GM19397 (cell line): ENCODE results near the gene PAPPA2.
"Not testable (repeated sequence)": the region's sequence is repeated elsewhere in the genome, so short reads cannot be mapped to it uniquely, and the experiment has no call there.

Experiments used
- ATAC-seq: cut with Tn5 transposase; IDR thresholded peaks from one replicate; pipeline ENCODE4 v1.9.1; 2021; ENCODE audit warnings: mild to moderate bottlenecking, moderate library complexity; ENCODE audit not compliant: unreplicated experiment

The PAPPA2 gene

DNA sequence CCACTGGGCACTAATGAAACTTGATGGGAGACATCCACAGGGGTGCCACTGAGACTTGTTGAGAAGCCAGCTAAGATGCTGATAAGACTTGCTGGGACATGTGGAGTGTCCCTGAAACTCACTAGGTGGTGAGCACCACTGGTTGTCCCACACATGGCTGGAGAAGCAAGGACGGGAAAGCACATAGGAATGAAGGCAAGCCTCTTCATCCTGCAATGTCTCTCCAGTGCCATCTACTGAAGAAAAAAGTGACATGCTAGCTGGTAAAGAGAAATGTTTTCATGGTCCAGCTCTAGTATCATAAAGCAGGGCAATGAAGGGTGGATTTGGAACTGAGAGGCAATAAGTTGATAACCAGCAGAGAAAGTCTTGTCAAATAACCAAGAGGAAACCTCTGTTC is 283.0 kb downstream of the PAPPA2 start:
- ATAC-seq, result no peak

DNA sequence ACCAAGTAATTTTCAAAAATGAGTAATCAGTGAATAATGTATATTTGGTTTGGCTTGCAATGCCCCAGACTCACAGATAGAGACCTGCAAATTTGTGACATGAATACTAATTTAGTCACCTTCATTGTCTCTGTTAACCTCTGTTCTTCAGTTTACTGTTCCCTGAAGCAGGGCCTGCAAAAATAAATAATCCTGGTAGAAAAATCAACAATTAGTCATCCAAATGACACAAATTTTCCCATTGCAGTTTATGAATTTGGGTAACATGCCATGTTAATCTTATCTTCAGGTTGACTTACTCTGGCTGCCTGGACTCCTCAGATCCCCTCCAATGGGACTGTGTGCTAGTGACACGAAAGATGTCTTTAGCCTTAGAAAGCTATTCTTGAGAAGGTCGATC is 289.5 kb downstream of the PAPPA2 start:
- no peak for ATAC-seq

DNA sequence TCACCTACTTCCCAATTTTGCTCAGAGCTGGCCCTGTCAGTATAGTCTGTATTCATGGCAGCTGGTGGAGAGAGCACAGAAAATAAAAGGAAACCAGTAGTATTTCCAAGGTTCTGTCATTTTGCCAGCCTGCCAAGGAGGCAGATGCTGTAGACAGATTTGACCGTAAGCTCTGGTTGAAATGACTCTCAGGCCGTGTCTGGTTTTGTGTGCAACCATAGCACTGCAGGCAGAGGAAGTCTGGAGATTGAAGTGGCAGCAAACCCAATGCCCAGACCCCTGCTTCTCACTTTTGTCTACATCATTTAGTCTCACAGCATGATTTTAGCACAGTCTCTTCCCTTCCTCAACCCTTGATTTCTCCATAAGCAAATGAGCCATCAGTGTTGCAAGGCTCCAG is 291.7 kb downstream of the PAPPA2 start:
- ATAC-seq, result no peak

DNA sequence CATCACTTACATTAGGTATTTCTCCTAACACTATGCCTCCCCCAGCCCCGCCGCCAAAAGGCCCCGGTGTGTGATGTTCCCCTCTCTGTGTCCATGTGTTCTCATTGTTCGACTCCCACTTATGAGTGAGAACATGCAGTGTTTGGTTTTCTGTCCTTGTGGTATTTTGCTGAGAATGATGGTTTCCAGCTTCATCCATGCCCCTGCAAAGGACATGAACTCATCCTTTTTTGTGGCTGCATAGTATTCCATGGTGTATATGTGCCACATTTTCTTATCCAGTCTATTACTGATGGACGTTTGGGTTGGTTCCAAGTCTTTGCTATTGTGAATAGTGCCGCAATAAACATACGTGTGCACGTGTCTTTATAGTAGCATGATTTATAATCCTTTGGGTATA is 293.8 kb downstream of the PAPPA2 start:
- not testable (repeated sequence) for ATAC-seq

DNA sequence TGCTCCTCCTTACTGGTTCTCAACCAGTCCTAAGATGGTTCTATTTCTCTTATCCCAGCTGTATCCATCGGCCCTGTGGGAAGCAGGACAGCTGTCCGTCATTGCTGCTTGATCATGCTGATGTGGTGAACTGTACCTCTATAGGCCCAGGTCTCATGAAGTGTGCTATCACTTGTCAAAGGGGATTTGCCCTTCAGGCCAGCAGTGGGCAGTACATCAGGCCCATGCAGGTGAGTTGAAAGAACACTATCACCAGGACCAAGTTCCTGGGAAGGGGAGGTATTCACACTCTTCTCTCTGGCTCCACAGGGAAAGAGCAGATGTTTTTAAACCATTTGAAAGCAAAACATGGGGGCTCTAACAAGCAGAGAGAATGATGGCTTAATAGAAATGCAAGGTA is 302.6 kb downstream of the PAPPA2 start:
- ATAC-seq, result no peak

DNA sequence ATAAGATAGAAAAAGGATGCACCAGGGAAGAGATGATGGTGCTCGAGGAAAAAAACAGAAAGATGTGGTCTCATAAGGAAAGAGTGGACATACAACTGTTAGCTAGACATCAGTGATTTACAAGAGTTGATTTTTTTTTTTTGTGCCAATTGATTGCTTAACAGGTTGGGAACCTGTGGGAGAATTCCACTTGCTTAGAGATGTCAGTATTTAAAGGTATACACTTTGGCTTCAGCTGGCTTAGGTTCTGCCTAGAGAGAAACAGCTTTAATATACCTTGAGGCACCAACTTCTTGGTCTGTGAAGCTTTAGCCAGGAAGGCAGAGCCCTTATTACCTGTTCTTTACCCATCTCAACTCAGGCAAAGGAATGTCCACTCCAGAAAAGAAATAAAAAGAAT is 303.8 kb downstream of the PAPPA2 start:
- ATAC-seq, result no peak

DNA sequence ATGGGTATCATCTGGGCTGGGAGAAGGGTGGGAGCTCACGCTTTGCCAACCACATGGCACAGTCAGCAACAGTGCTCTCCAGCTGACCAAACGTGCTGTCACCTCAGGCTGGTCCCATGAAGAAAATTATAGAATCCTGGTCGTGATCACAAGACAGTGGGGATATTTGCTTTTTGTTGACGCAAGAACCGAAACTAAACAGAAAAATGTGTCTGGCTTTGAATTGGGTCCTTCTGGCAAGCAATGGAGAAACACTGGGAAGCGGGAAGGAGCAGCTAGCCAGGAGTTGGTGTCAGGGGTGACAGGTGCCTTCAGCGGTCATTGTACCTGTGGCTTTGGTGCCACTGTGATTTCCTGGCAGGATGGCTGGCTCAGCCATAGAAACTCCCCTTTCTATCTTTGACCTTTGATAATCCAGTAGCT is 304.8 kb downstream of the PAPPA2 start:
- ATAC-seq, result no peak

DNA sequence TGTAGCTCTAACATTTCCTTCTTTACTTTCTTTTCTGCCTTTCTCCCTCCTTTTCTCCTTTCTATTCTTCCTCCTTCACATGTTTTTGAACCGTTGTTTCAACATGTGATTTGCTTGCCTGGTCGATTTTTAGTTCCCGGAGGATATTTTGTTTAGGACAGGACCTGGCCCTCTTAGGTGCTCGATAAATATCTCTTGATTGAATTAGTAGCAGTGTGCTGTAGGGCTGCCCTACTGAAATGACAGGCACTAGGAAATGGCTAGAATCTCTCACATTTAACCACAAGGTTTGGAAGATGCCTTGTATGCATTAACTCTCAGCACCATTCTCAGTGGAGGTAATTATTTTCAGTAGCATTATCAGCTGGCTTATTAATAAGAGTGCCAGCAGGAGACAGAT is 305.6 kb downstream of the PAPPA2 start:
- ATAC-seq, result no peak

DNA sequence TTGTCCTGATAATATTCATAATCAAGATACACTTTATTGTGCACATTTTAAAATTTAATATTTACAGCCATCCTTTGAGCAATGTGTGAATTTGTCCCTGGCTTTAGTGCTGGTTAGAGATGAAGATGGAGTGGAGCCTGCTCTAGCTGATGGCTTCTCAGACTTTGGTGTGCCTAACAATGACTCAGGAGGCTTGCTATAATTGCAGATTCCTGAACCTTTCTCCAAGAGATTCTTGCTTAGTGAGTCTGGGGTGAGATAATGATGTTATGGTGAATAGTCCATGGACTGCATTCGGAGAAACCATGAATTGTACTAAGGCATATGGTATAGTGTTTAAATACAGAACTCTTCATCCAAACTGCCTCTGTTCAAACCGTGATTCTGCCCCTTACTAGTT is 307.1 kb downstream of the PAPPA2 start:
- ATAC-seq, result no peak

DNA sequence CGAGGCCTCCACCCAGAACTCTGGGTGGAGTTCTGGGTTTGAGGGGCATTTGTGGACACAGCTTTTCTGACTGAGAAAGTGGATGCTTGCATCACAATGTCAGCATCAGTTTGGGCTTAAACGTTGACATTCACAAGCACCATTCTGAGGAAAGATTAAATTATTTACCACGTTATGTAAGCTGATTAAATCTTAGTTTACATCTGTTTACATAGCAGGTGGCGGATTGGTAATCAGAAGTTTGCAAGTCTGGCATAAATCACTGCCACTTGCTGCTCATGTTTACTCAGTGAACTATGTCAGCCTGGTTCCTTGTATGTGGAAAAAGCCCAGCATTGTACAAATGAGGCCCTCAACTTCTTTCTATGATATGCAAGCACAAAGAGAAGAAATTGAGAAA is 310.1 kb downstream of the PAPPA2 start:
- ATAC-seq, result no peak

DNA sequence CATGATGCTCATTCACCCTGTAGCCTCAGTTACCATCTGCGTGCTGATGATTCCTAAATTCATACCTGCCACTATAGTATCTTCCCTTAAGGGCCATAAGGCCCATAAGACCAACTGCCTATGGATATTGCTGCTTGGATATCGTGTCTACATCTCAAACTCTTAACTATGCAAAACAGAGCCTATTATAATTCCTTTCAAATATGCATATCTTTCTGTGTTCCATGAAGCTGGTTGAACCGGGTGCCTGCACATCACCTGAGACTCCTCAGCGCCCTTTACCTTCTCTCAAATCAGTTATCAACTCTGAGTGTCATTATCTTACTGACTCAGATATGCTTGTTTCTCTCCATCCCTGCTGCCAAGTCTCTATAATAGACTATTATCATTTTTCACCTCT is 311.2 kb downstream of the PAPPA2 start:
- ATAC-seq, result no peak

DNA sequence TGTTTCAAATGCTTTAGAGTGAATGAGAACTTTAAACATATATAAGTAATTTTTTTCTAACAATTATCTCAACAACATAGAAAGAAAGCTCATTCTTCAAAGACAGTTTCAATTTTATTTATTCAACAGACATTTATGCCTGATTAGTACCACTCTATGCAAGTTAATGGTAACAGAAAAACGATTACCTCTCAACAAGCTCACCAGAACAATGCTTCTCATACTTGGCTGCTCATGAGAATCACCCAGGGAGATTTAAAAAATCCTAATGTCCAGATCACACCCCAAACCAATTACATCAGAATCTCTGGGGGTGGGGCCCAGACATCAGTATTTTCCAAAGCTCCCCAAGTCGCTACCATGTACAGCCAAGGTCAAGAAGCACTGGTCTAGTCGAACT is 312.4 kb downstream of the PAPPA2 start:
- no peak for ATAC-seq

DNA sequence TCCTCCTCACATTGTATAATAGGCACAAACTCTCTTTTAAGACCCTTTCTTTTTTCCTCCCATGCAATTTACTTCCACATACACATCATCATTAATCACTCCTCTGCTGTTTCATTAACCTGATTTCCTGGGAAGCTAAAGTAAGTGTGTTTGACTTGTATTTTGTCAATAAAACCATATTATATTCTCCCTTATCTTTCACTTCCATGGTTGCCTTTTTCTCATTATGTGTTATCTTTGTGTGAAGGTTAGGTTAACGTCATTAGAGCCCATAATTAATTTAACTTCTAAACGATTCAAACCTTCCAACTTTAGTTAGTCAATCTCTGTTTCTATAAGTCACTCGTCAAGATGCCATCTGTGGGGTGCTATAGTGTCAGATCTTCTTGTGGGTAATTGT is 313.0 kb downstream of the PAPPA2 start:
- no peak for ATAC-seq

DNA sequence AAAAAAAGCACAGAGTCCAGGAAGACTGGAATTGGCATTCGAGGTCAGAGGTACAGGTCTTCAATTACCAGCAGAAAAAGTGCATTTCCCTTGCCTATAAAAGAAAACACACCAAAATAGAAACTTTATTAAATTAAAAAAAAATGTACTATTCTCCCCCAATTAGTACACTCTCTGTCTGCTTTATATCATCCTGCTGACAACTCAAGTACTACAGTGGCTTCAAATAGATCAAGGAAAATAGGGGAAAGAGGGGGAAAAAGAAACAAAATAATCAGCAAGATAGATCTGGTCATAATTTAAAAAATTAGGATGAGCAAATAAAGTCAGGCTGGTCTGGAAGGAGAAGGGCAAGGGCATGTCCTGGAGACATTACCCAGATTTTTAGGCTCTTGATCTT is 315.1 kb downstream of the PAPPA2 start:
- ATAC-seq, result no peak

DNA sequence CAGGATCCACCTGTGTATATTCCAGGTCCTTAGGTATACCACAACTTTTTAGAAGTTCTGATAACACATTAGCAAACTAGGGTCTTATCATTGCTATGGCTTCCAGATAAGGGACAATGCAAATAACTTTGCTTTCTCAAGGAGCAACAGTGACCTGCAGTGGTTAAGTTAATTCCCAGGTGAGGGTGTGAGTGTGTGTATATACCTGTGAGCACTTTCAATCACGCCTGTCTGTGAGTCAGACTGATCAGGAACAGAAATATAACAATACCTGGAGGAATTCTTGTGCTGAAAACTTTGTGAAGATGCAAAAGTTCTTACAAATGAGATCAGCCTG is 317.0 kb downstream of the PAPPA2 start:
- no peak for ATAC-seq

DNA sequence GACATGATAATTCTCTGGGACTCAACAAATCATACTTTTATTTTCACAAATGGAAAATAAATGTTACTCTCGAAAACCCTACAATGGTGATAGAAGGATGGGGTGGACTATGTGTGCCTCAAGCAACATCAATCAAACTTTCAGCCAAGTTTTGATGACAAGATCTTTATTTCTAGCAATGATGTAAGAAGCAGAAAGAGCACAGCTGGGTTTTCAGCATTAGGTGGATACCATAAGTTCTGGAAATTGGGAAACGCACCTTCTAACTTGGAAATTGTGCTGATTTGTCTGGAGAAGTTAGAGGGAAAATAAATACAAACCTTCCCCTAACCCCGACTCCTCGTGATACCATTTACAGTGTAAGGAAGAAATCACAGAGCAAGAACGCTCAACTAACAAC is 320.3 kb downstream of the PAPPA2 start:
- no peak for ATAC-seq

DNA sequence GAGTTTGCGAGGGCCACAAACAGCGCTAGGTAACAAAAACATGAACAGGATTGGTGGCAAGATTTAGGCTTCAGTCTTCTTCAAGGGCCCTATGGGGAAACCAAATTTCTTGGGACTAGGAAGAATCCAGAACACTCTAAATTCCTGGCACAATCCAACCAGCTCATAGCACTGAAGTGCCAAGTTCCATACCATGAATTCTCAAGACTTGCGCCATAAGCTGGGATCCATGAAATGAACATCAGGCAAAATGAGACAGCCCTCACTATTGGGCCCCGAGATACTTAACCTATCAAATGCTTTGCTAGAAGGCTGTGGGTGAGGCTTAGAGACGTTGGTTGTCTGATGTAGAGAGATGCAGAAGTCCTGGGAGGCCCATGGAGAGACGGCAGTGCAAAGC is 322.1 kb downstream of the PAPPA2 start:
- ATAC-seq, result no peak

DNA sequence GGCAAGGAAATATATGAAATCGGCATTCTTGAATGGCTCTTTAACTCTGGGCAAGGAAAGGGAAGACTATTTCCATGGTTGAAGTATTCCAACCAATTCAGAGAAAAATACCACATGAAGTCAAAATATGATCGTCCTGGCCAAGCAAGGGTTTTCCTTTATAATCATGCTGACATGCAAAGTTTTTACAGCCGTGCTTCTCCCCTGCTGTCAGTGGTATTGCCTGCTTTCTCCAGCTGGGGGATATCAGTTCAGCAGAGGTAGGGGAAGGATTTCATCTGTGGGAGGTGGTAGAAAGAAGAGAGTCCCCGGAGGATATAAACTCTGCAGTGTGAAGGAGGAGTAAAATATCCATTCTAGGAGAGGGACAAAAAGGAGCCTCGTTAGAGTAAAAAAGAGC is 322.8 kb downstream of the PAPPA2 start:
- ATAC-seq, result no peak

DNA sequence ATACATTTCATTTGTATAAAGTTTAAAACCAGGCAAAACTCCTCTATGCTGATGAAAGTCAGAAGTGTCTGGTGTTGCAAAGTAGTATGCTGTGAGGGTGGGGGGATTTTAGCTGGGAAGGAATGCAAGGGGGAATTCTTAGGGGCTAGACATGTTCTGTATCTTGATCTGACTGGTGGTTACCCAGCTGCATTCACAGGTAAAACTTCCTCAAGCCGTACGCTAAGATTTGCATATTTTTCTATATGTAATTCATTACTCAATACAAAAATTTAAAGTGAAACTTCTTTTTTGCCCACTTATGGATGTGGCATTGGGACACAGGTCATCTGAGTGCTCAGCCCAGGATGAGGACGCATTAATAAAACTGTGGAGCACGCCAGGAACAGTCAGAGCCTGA is 323.3 kb downstream of the PAPPA2 start:
- peak; percentile 66 for ATAC-seq

DNA sequence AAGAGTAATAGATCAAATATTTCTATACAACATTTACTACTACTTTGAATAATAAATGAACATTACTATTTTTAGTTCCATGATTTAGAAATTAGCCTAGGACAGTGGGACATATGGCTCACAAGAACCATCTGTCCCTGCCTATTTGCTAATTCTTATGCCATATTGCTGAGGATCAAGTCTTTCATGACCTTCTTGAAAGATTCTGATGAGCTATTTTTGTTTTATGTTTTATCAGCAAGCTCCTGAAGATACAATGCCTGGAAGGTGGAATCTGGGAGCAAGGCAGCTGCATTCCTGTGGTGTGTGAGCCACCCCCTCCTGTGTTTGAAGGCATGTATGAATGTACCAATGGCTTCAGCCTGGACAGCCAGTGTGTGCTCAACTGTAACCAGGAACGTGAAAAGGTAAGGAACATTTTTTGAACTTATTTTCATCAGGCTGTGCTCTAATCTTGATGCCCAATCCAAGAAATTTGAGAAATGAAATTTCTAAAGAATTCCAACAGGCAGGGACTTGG is 326.7 kb downstream of the PAPPA2 start:
- no peak for ATAC-seq

DNA sequence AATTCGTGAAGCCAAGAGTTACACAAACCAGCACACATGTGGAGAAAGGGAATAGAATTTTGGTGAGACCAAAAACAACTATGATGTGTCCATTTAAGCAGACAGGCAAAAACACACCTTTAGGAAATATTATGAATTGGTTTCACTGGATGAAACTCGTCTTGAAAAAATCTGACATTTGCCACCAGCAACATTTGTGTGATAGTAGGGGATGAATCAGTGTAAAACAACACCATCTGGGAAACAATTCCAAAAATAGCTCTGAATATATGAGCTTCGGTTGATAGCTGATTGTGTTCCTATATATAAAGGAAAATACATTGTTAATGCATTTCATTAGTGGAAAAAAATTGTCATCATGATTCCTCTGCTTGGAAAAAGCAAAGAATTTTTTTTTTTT is 327.8 kb downstream of the PAPPA2 start:
- ATAC-seq, result no peak

DNA sequence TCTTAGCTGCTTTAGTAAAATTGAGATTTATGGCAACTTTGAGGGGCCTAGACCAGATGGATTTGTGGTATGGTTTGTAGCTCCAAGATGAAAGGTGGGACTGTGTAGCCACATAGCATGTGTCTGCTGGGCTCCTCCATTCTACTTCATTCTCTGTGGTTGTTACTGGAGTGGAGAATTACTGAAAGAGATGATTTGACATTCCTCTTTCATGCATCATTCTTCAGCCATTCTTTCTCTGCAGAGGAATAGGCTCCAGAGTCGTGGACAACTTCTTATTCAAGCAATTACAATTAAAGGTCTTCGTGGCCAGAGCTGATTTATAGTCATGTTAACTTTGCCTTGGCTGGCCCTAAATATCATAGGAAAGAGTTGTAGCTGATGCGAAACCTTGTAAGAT is 328.9 kb downstream of the PAPPA2 start:
- ATAC-seq, result no peak

DNA sequence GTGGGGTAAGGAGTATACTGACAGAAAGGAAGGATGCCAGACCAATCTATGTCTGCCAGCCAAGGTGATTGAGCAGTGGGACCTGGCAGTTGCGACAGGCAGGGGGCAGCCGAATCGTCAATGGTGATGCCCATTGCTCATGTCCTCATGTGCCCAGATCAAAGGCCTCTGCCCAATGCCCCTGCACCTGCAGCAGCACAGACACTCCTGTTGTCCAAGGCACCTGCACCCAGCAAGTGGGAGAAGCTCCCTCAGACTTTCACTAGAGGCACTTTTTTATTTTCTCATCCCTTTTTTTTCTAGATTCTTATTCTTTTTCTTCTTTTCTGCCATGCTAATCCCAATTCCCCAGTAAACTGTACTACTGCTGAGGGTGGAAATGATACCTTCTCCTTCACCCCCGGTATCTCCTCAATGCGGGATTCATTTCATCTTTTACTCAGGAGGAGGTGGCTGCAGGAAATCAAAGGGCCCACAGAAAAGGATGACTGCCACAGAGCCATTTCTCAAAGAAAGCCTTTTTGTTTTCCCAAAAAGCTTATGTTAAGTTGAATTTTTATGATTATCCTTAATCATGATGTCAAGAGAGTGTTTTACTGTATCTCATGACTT is 332.0 kb downstream of the PAPPA2 start:
- no peak for ATAC-seq

DNA sequence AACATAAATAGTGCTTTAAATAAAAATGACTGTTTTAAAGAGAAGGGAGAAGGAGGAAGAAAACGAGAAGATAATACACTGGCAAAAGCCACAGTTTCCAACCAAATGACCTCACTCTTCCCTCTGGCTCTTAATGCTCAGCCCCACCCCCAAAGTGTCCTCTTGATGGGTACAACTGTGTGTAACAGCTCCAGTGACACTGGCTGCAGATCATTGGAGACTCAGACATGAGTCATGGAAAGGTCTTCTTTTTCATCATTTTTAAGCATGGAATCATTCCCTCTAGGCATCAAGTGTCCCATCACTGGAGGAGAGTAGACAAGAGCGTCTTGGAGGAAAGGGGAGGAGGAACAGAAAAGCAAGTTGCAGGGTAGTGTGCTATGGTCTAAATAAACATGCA is 333.0 kb downstream of the PAPPA2 start:
- no peak for ATAC-seq
